Chondrocyte (in vitro differentiated cells): Measurements from ENCODE around the gene TSPAN2. TPM values are rescaled to one million over a fixed set of nuclear protein-coding genes. Genes with fewer than 3 reads are reported as not detected.

ENCODE experiments used
- DNase-seq: peaks from one replicate; pipeline ENCODE4 v3.0.0; 2021; ENCODE audit warnings: mixed read lengths, low spot score
- H3K27ac Mint-ChIP-seq: one replicate; pipeline ENCODE4 v1.8.0; 2021; ENCODE audit warnings: mild to moderate bottlenecking, moderate library complexity, mixed read lengths; ENCODE audit not compliant: unreplicated experiment
- H3K27me3 Mint-ChIP-seq: 2 replicates; pipeline ENCODE4 v1.8.0; 2021; ENCODE audit warnings: low read depth, mixed read lengths
- H3K36me3 Mint-ChIP-seq: 2 replicates; pipeline ENCODE4 v1.8.0; 2021; ENCODE audit warnings: low read depth, mixed read lengths
- H3K4me1 Mint-ChIP-seq: 2 replicates; pipeline ENCODE4 v1.8.0; 2021; ENCODE audit warnings: low read depth, mild to moderate bottlenecking, mixed read lengths
- H3K4me3 Mint-ChIP-seq: one replicate; pipeline ENCODE4 v1.8.0; 2021; ENCODE audit warnings: mild to moderate bottlenecking, moderate library complexity, mixed read lengths; ENCODE audit not compliant: unreplicated experiment
- H3K9me3 Mint-ChIP-seq: 2 replicates; pipeline ENCODE4 v1.8.0; 2021; ENCODE audit warnings: low read depth, mixed read lengths
- total RNA-seq: library from RNA; stranded (reverse); gene quantifications from 3 replicates; pipeline ENCODE4 v1.2.1, GENCODE V29; 2021
- TF ChIP-seq, protein P1 (sequence below): fragments of 200-600 bp; sonication (generic); IDR thresholded peaks from 2 replicates; pipeline ENCODE4 v1.5.0; 2021; ENCODE audit warnings: antibody characterized with exemption, mild to moderate bottlenecking, moderate library complexity

The TSPAN2 gene
- total RNA-seq, 1 donor from 2014 or later = 218 TPM

DNA sequence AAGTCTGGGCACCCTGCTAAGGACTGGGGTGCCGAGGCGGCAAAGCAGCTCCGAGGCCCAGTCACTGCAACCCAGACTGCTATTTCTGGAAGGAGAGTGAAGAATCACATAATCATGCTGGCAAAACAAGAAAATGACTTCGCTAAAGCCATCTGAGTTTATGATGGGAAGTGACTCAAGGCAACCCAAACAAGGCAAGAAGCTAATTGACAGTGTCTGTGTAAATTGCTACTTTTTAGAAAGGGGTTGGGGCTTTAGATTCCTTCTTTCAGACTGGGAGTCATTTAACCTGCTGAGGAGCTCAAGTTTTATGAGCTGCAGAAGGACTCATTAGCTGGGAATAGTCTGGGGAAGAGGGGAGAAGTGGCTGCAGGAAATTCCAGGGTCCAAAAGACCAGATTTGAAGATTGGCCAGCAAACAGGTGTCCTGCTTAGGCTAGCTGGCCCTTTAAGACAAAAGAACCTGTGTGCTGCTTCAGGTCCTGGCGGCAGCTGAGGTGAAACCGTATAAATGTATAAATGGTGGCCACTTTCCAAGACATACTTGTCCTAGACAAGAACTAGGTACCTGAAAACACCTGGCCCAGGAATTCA is 31.5 kb downstream of the TSPAN2 start:
- H3K9me3 Mint-ChIP-seq = no peaks in the 10 kb centered on the region
- peaks cover 29% of the 10 kb centered on the region for H3K36me3 Mint-ChIP-seq
- TF ChIP-seq, protein P1, sequence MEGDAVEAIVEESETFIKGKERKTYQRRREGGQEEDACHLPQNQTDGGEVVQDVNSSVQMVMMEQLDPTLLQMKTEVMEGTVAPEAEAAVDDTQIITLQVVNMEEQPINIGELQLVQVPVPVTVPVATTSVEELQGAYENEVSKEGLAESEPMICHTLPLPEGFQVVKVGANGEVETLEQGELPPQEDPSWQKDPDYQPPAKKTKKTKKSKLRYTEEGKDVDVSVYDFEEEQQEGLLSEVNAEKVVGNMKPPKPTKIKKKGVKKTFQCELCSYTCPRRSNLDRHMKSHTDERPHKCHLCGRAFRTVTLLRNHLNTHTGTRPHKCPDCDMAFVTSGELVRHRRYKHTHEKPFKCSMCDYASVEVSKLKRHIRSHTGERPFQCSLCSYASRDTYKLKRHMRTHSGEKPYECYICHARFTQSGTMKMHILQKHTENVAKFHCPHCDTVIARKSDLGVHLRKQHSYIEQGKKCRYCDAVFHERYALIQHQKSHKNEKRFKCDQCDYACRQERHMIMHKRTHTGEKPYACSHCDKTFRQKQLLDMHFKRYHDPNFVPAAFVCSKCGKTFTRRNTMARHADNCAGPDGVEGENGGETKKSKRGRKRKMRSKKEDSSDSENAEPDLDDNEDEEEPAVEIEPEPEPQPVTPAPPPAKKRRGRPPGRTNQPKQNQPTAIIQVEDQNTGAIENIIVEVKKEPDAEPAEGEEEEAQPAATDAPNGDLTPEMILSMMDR = no peak
- H3K4me1 Mint-ChIP-seq = peaks cover 41% of the 10 kb centered on the region
- no peak for DNase-seq
- peak overlapping the region; percentile 66 for H3K27ac Mint-ChIP-seq
- no peaks in the 10 kb centered on the region for H3K27me3 Mint-ChIP-seq
- H3K4me3 Mint-ChIP-seq = no peak overlapping the region

GRCh38 chr1:115056395-115056798 is 32.9 kb downstream of the TSPAN2 start:
- Mint-ChIP-seq H3K27me3 (no peaks in the 10 kb centered on the region), H3K27ac (no peak overlapping the region), H3K4me3 (no peak overlapping the region), H3K4me1 (peaks cover 27% of the 10 kb centered on the region), H3K9me3 (no peaks in the 10 kb centered on the region), H3K36me3 (peaks cover 32% of the 10 kb centered on the region)
- no peak for DNase-seq
- TF ChIP-seq, protein P1 = no peak

GRCh38 chr1:115052454-115053083 is 36.7 kb downstream of the TSPAN2 start:
- DNase-seq = no peak
- H3K36me3 Mint-ChIP-seq = peaks cover 28% of the 10 kb centered on the region
- no peak overlapping the region for H3K4me3 Mint-ChIP-seq
- no peaks in the 10 kb centered on the region for H3K9me3 Mint-ChIP-seq
- TF ChIP-seq, protein P1 = peak; percentile 88
- peaks cover 12% of the 10 kb centered on the region for H3K4me1 Mint-ChIP-seq
- H3K27me3 Mint-ChIP-seq = no peaks in the 10 kb centered on the region
- no peak overlapping the region for H3K27ac Mint-ChIP-seq

DNA sequence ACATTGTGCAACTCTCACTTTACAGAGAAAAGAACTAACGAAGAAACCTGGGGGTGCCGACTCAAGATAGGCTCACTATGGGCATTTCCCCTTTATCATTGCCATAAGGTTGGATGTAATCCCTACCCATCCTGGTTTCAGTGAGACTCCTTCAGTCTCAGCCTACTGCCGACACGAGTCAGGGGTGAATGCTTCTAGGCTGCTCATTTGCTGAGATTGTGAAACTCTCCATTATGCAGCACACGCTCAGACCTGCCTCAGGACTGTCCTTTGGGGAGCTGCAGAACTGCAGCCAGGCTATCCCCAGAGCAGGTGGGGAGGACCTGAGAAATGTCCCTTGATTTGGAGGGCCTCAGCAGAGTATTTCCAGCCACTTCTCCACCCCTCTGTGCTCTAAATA is 37.5 kb downstream of the TSPAN2 start:
- no peak for DNase-seq
- Mint-ChIP-seq H3K4me3 (no peak overlapping the region), H3K27ac (no peak overlapping the region), H3K4me1 (peaks cover 16% of the 10 kb centered on the region), H3K36me3 (peaks cover 33% of the 10 kb centered on the region), H3K27me3 (no peaks in the 10 kb centered on the region), H3K9me3 (peaks cover 5% of the 10 kb centered on the region)
- TF ChIP-seq, protein P1 = no peak

GRCh38 chr1:115046751-115047150 is 42.6 kb downstream of the TSPAN2 start:
- TF ChIP-seq, protein P1 = no peak
- H3K27me3 Mint-ChIP-seq = no peaks in the 10 kb centered on the region
- no peak for DNase-seq
- H3K36me3 Mint-ChIP-seq = peaks cover 62% of the 10 kb centered on the region
- H3K4me1 Mint-ChIP-seq = peaks cover 18% of the 10 kb centered on the region
- H3K4me3 Mint-ChIP-seq = no peak overlapping the region
- peaks cover 12% of the 10 kb centered on the region for H3K9me3 Mint-ChIP-seq
- no peak overlapping the region for H3K27ac Mint-ChIP-seq
